Measurements from ENCODE around the gene DPYSL5. TPM values are rescaled to one million over a fixed set of nuclear protein-coding genes. Genes with fewer than 3 reads are reported as not detected.

The DPYSL5 gene
- total and polyA plus RNA-seq, 2 donors (not counting 3 experiments of a cell fraction or from before 2014, with no cell fraction given), result not detected

GRCh38 chr2:26890341-26891000 lies 42.5 kb downstream of the DPYSL5 start:
- BruUV-seq (replicated peaks), result no TSS peak
- TF ChIP-seq POLR2A (IDR thresholded peaks at IDR 0.05; ENCODE audit: low read depth, low read length), result no peak
- no peak for TF ChIP-seq EZH2 (IDR thresholded peaks at IDR 0.05; ENCODE audit: borderline replicate concordance, low read depth, low read length, severe bottlenecking)
- TF ChIP-seq FOS (IDR thresholded peaks at IDR 0.05; ENCODE audit: borderline replicate concordance, insufficient read depth, low read length), result no peak
- TF ChIP-seq GATA2 (IDR thresholded peaks at IDR 0.05; ENCODE audit: insufficient read depth, insufficient read length, low read depth, low read length), result no peak
- no peak for TF ChIP-seq POLR2AphosphoS5 (IDR thresholded peaks at IDR 0.05; ENCODE audit: insufficient read depth, low read depth, low read length)
- TF ChIP-seq JUN (IDR thresholded peaks at IDR 0.05; ENCODE audit: borderline replicate concordance, insufficient read depth, insufficient read length, low read depth), result no peak
- no peak for TF ChIP-seq MAX (IDR thresholded peaks at IDR 0.05; ENCODE audit: insufficient read depth, insufficient read length)
- no peak for TF ChIP-seq MYC (IDR thresholded peaks at IDR 0.05; ENCODE audit: low read depth, low read length)
- TF ChIP-seq CTCF (IDR thresholded peaks at IDR 0.05; ENCODE audit: extremely low read depth in 1 of 2, insufficient read depth in 1 of 2, low read depth in 1 of 2, low read length in 2 of 2), result no peak
- Histone ChIP-seq H3K27ac (ENCODE audit: insufficient read depth, low read depth, low read length) (no peak overlapping the region), H3K4me2 (ENCODE audit: insufficient read depth, low read length) (no peak overlapping the region), H3K9me3 (replicated peaks; ENCODE audit: control insufficient read depth, insufficient read depth, low read length) (no peaks in the 10 kb centered on the region), H3K79me2 (ENCODE audit: control insufficient read depth, insufficient read depth, low read length) (no peaks in the 10 kb centered on the region), H3K9ac (replicated peaks; ENCODE audit: extremely low read depth, insufficient read depth, low read length) (no peak overlapping the region), H3K4me1 (ENCODE audit: control insufficient read depth, extremely low read depth, insufficient read depth, low read length) (no peaks in the 10 kb centered on the region), H3K27me3 (ENCODE audit: control insufficient read depth in 2 of 2, insufficient read depth in 2 of 2, low read length in 2 of 2) (peaks cover 5 to 8% of the 10 kb centered on the region in 2 experiments), H2AFZ (ENCODE audit: low read depth, low read length) (no peak overlapping the region), H3K36me3 (ENCODE audit: control insufficient read depth in 2 of 2, extremely low read depth in 1 of 2, insufficient read depth in 2 of 2, low read length in 2 of 2) (no peaks in the 10 kb centered on the region), H3K4me3 (replicated peaks in 1 of 3; ENCODE audit: insufficient read depth in 1 of 3, low read depth in 1 of 3, low read length in 3 of 3) (no peak overlapping the region), H4K20me1 (replicated peaks; ENCODE audit: control insufficient read depth, extremely low read depth, insufficient read depth, low read length) (no peaks in the 10 kb centered on the region), H3K9me1 (replicated peaks; ENCODE audit: control insufficient read depth, extremely low read depth, insufficient read depth, low read length) (no peaks in the 10 kb centered on the region)
- DNase-seq (ENCODE audit: low read depth, low spot score) (no peak), FAIRE-seq (no peak)
- intact Hi-C loops (cut with micrococcal nuclease) (no loop called here), dilution Hi-C loops (cut with MboI; ENCODE audit: extremely low pct_ligation_motif_present, low sequenced_read_pairs) (no loop called here)
- ChIA-PET CTCF (interaction anchor here (0.6 kb wide), 1 partner anchor 126 kb away, joined by 4 read pairs; no protein-coding TSS in a partner anchor), POLR2A (no interaction called here)
